A673 (cell line): ENCODE measurements around the gene CNEP1R1.

Source experiments
- CTCF ChIP-seq: fragments of 300-800, 200-600 bp; sonication (generic); conservative IDR thresholded peaks from 2 replicates; pipeline ENCODE4 v1.5.1; 2017; ENCODE audit warnings: low read depth, mild to moderate bottlenecking, antibody characterized with exemption, low read length, moderate library complexity, mixed read lengths
- EZH2 ChIP-seq: fragments of 200-600 bp; sonication (generic); IDR thresholded peaks from 2 replicates; pipeline ENCODE4 v1.6.1; 2017; ENCODE audit warnings: borderline replicate concordance, low read depth, mild to moderate bottlenecking, mixed read lengths, antibody characterized with exemption, low read length; ENCODE audit not compliant: poor library complexity, severe bottlenecking

- TF ChIP-seq EZH2 (no peak), CTCF (no peak)
These were observed 44.0 kb downstream of the CNEP1R1 start for GRCh38 chr16:50069060-50069459.
